K562 (cell line): Measurements from ENCODE around the gene PRKAG2. TPM values are rescaled to one million over a fixed set of nuclear protein-coding genes. Genes with fewer than 3 reads are reported as not detected.

Source experiments
- ATAC-seq: fragments of 200-7000 bp; cut with Tn5 transposase; 3 replicates; pipeline ENCODE4 v1.9.1; 2020; ENCODE audit warnings: moderate library complexity
- BruUV-seq: library from RNA; stranded (reverse); fragments of 400-500 nt; replicated peaks from 2 replicates; lab custom pipeline; 2021; lab: Mats Ljungman, UMichigan
- CTCF ChIA-PET: fragments of 300-600 bp; formaldehyde crosslinking; extraction: SDS; loops from one replicate; lab custom pipeline; 2021; ENCODE audit warnings: low intra/inter-chr PET ratio; lab: Yijun Ruan, JAX
- POLR2A ChIA-PET: fragments of 300-600, 350-650 bp; sonication (Branson Sonifier 250); formaldehyde crosslinking; extraction: SDS; loops from one replicate; lab custom pipeline; 2021; ENCODE audit warnings: antibody characterized with exemption, inconsistent platforms; lab: Yijun Ruan, JAX
- DNase-seq, 4 experiments: peaks; one replicate each; pipeline versions ENCODE4 v3.0.0 to v3.0.0-alpha.2; 2011 to 2018; ENCODE audit warnings: low spot score in 3 of 4, mixed read lengths in 3 of 4; ENCODE audit errors: extremely low read depth in 1 of 4
- FAIRE-seq: peaks from 2 replicates; lab custom pipeline; 2011; peaks lifted over from hg19 to GRCh38; lab: Jason Lieb, UNC
- H2AFZ ChIP-seq: 2 replicates; pipeline ENCODE4 v1.6.0; 2011; ENCODE audit warnings: low read depth, low read length, control low read depth, inconsistent platforms
- H3K27ac ChIP-seq: fragments of 200-600 bp; 3 replicates; pipeline ENCODE4 v1.8.0; 2011; ENCODE audit warnings: low read depth, mild to moderate bottlenecking, control low read depth, inconsistent platforms, low read length, moderate library complexity, mixed read lengths; ENCODE audit errors: extremely low read depth
- H3K27me3 ChIP-seq, 2 experiments: fragments of 300-600 bp in 1 of 2; 2 replicates in 1 of 2; 3 replicates in 1 of 2; pipeline versions ENCODE4 v1.6.0 to v1.8.0; 2011; ENCODE audit warnings: inconsistent platforms in 2 of 2, low read length in 2 of 2, mild to moderate bottlenecking in 1 of 2, mixed read lengths in 1 of 2, moderate library complexity in 1 of 2; ENCODE audit not compliant: control insufficient read depth in 2 of 2, insufficient read depth in 2 of 2
- H3K36me3 ChIP-seq: fragments of 300-600 bp; 3 replicates; pipeline ENCODE4 v1.8.0; 2011; ENCODE audit warnings: mild to moderate bottlenecking, low read length, inconsistent platforms; ENCODE audit not compliant: control insufficient read depth, insufficient read depth
- H3K4me1 ChIP-seq, 2 experiments: fragments of 200-600 bp in 1 of 2; replicated peaks in 1 of 2; 2 replicates in 1 of 2; 3 replicates in 1 of 2; pipeline versions ENCODE4 v1.5.1 to v1.8.0; 2011; ENCODE audit warnings: inconsistent platforms in 2 of 2, low read length in 2 of 2, mild to moderate bottlenecking in 1 of 2, mixed read lengths in 1 of 2, moderate library complexity in 1 of 2; ENCODE audit not compliant: control insufficient read depth in 2 of 2, insufficient read depth in 2 of 2
- H3K4me2 ChIP-seq: 2 replicates; pipeline ENCODE4 v1.6.1; 2011; ENCODE audit warnings: low read length, control low read depth, inconsistent platforms, mixed read lengths; ENCODE audit not compliant: insufficient read depth
- H3K4me3 ChIP-seq: fragments of 200-600 bp; sonication (generic), shearing (Covaris generic); 2 replicates; pipeline ENCODE4 v1.5.1; 2016; ENCODE audit warnings: control low read depth, inconsistent platforms
- H3K79me2 ChIP-seq: fragments of 200-600 bp; 3 replicates; pipeline ENCODE4 v1.8.0; 2011; ENCODE audit warnings: low read length, inconsistent platforms; ENCODE audit not compliant: control insufficient read depth, insufficient read depth
- H3K9ac ChIP-seq, 2 experiments: 2 replicates each; pipeline versions ENCODE4 v1.6.0 to v1.6.1; 2011; ENCODE audit warnings: low read depth in 2 of 2, low read length in 2 of 2, control low read depth in 1 of 2, inconsistent platforms in 1 of 2, mild to moderate bottlenecking in 1 of 2, mixed read lengths in 1 of 2; ENCODE audit not compliant: insufficient read depth in 1 of 2
- H3K9me1 ChIP-seq: one replicate; pipeline ENCODE4 v1.6.0; 2011; ENCODE audit warnings: inconsistent platforms, mild to moderate bottlenecking, low read length, moderate library complexity; ENCODE audit not compliant: control insufficient read depth, insufficient read depth
- H3K9me3 ChIP-seq: replicated peaks from 2 replicates; pipeline ENCODE4 v1.5.1; 2011; ENCODE audit warnings: low read depth, low read length, inconsistent platforms; ENCODE audit not compliant: control insufficient read depth, insufficient read depth
- H4K20me1 ChIP-seq: replicated peaks from 2 replicates; pipeline ENCODE4 v1.6.1; 2011; ENCODE audit warnings: low read length, inconsistent platforms, mixed read lengths; ENCODE audit not compliant: control insufficient read depth, insufficient read depth
- ATF3 ChIP-seq, 2 experiments: fragments of 450-650 bp in 1 of 2; sonication (generic) in 1 of 2; formaldehyde crosslinking in 1 of 2; IDR thresholded peaks in 1 of 2; conservative IDR thresholded peaks in 1 of 2; 2 replicates each; pipeline versions ENCODE4 v1.6.1 to v1.8.1; 2016 to 2023; ENCODE audit warnings: mild to moderate bottlenecking in 2 of 2, moderate library complexity in 2 of 2, inconsistent platforms in 1 of 2, missing genetic modification reagents in 1 of 2
- CEBPZ ChIP-seq: fragments of 150-350 bp; IDR thresholded peaks from 2 replicates; pipeline ENCODE4 v1.6.1; 2014; ENCODE audit warnings: low read depth, mild to moderate bottlenecking, low read length, borderline replicate concordance
- CHD2 ChIP-seq: IDR thresholded peaks from 2 replicates; pipeline ENCODE4 v1.6.1; 2011; ENCODE audit warnings: low read depth, low read length
- CREB3 ChIP-seq: fragments of 450-650 bp; conservative IDR thresholded peaks from 2 replicates; pipeline ENCODE4 v1.6.1; 2016; ENCODE audit warnings: missing genetic modification characterization, low read depth, mild to moderate bottlenecking, missing compliant biosample characterization, moderate library complexity
- NR4A1 ChIP-seq, 2 experiments: fragments of 250-450 bp in 1 of 2; fragments of 450-650 bp in 1 of 2; sonication (Bioruptor Pico) in 1 of 2; IDR thresholded peaks; 2 replicates each; pipeline versions ENCODE4 v1.4.0 to v1.6.1; 2016 to 2020; ENCODE audit warnings: mild to moderate bottlenecking in 2 of 2, missing compliant biosample characterization in 1 of 2, missing genetic modification characterization in 1 of 2, moderate library complexity in 1 of 2
- PHF8 ChIP-seq: fragments of 200-600 bp; sonication (generic); IDR thresholded peaks from 2 replicates; pipeline ENCODE4 v1.6.1; 2012; ENCODE audit warnings: mixed run types, mild to moderate bottlenecking, inconsistent platforms, low read length, moderate library complexity, borderline replicate concordance
- THAP7 ChIP-seq: fragments of 250-450 bp; sonication (Bioruptor Pico); IDR thresholded peaks from 2 replicates; pipeline ENCODE4 v1.5.0; 2021
- ZC3H8 ChIP-seq: fragments of 450-650 bp; IDR thresholded peaks from 2 replicates; pipeline ENCODE4 v1.6.1; 2017
- ZFPM2 ChIP-seq: fragments of 250-450 bp; sonication (Bioruptor Pico); IDR thresholded peaks from 2 replicates; pipeline ENCODE4 v1.5.1; 2022; ENCODE audit warnings: mild to moderate bottlenecking
- ZNF217 ChIP-seq: sonication (generic); formaldehyde crosslinking; IDR thresholded peaks from 2 replicates; pipeline ENCODE4 v1.8.0; 2022; ENCODE audit warnings: mild to moderate bottlenecking, missing genetic modification reagents
- ZNF311 ChIP-seq: fragments of 250-450 bp; sonication (Bioruptor Pico); IDR thresholded peaks from 2 replicates; pipeline ENCODE4 v1.4.0; 2020; ENCODE audit warnings: mild to moderate bottlenecking, moderate library complexity
- ZNF395 ChIP-seq: fragments of 200-800 bp; sonication (Bioruptor generic); IDR thresholded peaks from 2 replicates; pipeline ENCODE4 v1.6.1; 2017; ENCODE audit warnings: missing genetic modification characterization, missing compliant biosample characterization
- WGBS: fragments of 100-300 bp; shearing (Covaris generic); methylation state at CpG from one replicate; pipeline ENCODE4 v1.1.6; 2016; ENCODE audit warnings: low coverage, mixed read lengths; ENCODE audit not compliant: insufficient coverage; ENCODE audit errors: missing lambda C conversion rate; 5-methylcytosine and 5-hydroxymethylcytosine counted together
- in situ Hi-C: fragments of 300-500 bp; cut with MboI; formaldehyde crosslinking; loops from 4 replicates; pipeline ENCODE4 v1.15.0; 2018; ENCODE audit warnings: inconsistent platforms, mixed read lengths
- intact Hi-C: fragments of 100-400 bp; cut with micrococcal nuclease; formaldehyde crosslinking; loops from 2 replicates; pipeline ENCODE4 v1.14.2; 2022
- polyA plus RNA-seq, 8 experiments: library from polyadenylated mRNA; depleted of rRNA in 4 of 8; stranded (reverse) in 5 of 8; unstranded in 3 of 8; fragments of >200 nt; fragmentation: Nextera tagmentation in 2 of 8; fragmentation: Illumina TruSeq in 1 of 8; extraction: Ambion mirVana in 2 of 8; extraction: Trizol in 1 of 8; gene quantifications; 2 replicates each; pipeline versions ENCODE4 v1.2.1 to v1.2.3, GENCODE V29; 2011 to 2014; ENCODE audit warnings: inconsistent platforms in 1 of 8, missing spikeins in 1 of 8
- total RNA-seq, 7 experiments: library from RNA; depleted of rRNA in 6 of 7; stranded (reverse); fragments of >200 nt in 6 of 7; fragmentation: Illumina TruSeq in 2 of 7; extraction: Trizol in 2 of 7; gene quantifications; 2 replicates each; pipeline versions ENCODE4 v1.2.1 to v1.2.3, GENCODE V29; 2011 to 2021; ENCODE audit warnings: low replicate concordance in 1 of 7

The PRKAG2 gene
- total and polyA plus RNA-seq, 9 of the 15 experiments (the other 6 are each of a cell fraction or from before 2014, with no cell fraction given): 0.99 to 5.6 (median 3.3) TPM

- no peak overlapping the region for H3K4me3 ChIP-seq
- H3K4me1 ChIP-seq: peaks cover 0 to 8% of the 10 kb centered on the region in 2 experiments; a peak in 1 of 5 replicates
- no TSS peak for BruUV-seq
- H2AFZ ChIP-seq: no peak overlapping the region
- no peaks in the 10 kb centered on the region for H3K36me3 ChIP-seq
- DNase-seq (no peak), FAIRE-seq (no peak), ATAC-seq (no peak)
- H3K27me3 ChIP-seq: peaks cover 61 to 97% of the 10 kb centered on the region in 2 experiments
- H3K9ac ChIP-seq: no peak overlapping the region
- H3K79me2 ChIP-seq: no peaks in the 10 kb centered on the region
- no peak overlapping the region for H3K27ac ChIP-seq
- H3K9me3 ChIP-seq: no peaks in the 10 kb centered on the region
- in situ Hi-C loops: no loop called here
- ChIA-PET POLR2A (interaction anchor here (1.0 kb wide), 1 partner anchor 15 kb away, joined by 3 read pairs; no protein-coding TSS in a partner anchor), CTCF (no interaction called here)
- TF ChIP-seq THAP7 (CRISPR knock-in tag) (no peak), ATF3 (IDR thresholded peaks at IDR 0.05) (no peak), ATF3 (CRISPR knock-in tag; conservative IDR thresholded peaks at IDR 0.05) (no peak), CEBPZ (no peak), ZNF395 (no peak), PHF8 (no peak), ZC3H8 (no peak), CHD2 (no peak), ZNF311 (CRISPR knock-in tag) (no peak), NR4A1 (CRISPR knock-in tag; IDR thresholded peaks at IDR 0.05) (no peak), NR4A1 (tag; IDR thresholded peaks at IDR 0.05) (no peak), CREB3 (no peak), ZNF217 (CRISPR knock-in tag) (no peak), ZFPM2 (CRISPR knock-in tag) (no peak)
- H3K4me2 ChIP-seq: no peak overlapping the region
- peaks cover 15% of the 10 kb centered on the region for H4K20me1 ChIP-seq
- no peaks in the 10 kb centered on the region for H3K9me1 ChIP-seq
- intact Hi-C loops: no loop called here
- WGBS: 1% methylated on average over 5 of the region's 5 CpGs
Observed at GRCh38 chr7:151858456-151858855, 18.5 kb downstream of the PRKAG2 start.
